NCI-H526 treated with DMSO at 0.1 percent for 48 hours (cell line): ENCODE measurements around the gene COX6B1.
A peak's percentile ranks its signal among the peaks of the same experiment; 100 is the strongest.
"Not testable (repeated sequence)": the region's sequence is repeated elsewhere in the genome, so short reads cannot be mapped to it uniquely, and the experiment has no call there.

Experiments used
- DNase-seq: peaks from one replicate; lab custom pipeline; 2025; lab: John Stamatoyannopoulos, UW

COX6B1 gene

DNA sequence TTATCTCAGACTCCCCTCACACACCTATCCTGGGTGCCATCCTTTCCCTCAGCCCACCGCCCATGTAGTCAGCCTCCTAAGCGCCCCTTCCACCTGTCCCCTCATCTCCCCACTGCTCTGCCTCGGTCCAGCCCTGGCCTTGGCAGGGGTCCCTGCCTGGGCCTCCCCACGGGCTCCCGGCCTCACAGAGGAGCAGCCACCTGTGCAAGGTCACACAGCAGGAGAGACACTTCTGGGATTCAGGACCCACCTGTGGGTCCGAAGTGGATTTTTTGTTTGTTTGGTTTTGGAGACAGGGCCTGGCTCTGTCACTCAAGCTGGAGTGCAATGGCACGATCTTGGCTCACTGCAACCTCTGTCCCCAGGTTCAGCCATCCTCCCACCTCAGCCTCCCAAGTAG lies 17.5 kb downstream of the COX6B1 start:
- DNase-seq, result no peak

GRCh38 chr19:35666251-35666913 lies 18.3 kb downstream of the COX6B1 start, which contains the start of gene UPK1A:
Gene UPK1A (plus strand): TSS chr19:35666517. CDS start chr19:35666813, 296 bp downstream.
- no peak for DNase-seq

- DNase-seq, result no peak
These were observed 21.4 kb downstream of the COX6B1 start for GRCh38 chr19:35669566-35669965.

DNA sequence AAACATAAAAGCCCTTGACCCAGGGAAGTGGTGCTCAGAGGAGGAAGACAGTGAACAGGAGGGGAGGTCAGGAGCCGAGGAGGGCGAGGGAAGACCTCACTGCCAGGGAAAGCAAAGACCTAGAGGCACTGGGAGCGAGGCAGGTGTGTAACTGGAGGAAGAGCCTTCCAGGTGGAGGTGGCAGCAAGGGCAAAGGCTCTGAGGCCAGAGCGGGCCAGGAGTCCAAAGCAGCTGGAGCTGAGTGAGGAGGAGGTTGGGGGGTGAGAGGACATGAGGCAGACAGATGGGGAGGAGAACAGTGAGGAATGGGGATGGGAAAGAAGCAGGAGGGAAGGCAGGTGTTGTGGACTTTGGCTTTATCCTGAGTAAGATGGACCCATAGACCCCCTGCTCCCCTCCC lies 21.9 kb downstream of the COX6B1 start:
- no peak for DNase-seq

DNA sequence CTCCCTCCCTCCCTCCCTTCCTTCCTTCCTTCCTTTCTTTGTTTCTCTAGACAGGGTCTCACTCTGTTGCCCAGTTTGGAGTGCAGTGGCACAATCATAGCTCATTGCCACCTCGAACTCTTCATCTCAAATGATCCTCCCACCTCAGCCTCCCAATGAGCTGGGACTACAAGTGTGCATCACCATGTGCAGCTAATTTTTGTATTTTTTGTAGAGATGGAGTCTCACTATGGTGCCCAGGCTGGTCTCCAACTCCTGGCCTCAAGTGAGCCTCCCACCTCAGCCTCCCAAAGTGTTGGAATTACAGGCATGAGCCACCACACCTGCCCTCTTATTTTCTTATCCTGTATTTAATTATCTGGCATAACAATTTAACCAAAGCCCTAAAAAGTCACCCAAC lies 22.6 kb downstream of the COX6B1 start:
- DNase-seq, result no peak

DNA sequence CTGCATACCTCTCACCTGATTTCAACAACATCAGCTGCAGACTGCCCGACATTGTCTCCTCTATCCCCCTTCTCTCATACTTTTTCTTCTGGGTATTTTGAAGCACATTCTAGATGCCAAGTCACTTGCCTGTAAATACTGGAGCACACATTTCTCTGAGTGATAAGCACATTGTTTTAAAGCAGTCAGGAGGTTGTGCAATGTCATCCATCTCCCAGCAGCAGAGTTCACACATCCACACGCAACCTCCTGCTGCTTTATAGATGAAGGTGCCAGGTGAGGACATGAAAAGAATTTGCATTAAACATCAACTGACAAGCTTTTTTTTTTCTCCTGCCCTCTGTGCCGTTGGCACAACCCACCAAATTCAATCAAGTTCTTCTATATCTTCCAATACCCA lies 23.7 kb downstream of the COX6B1 start:
- DNase-seq, result peak; percentile 73

- DNase-seq, result peak; percentile 43
These were observed 25.1 kb downstream of the COX6B1 start for GRCh38 chr19:35673121-35673804.

DNA sequence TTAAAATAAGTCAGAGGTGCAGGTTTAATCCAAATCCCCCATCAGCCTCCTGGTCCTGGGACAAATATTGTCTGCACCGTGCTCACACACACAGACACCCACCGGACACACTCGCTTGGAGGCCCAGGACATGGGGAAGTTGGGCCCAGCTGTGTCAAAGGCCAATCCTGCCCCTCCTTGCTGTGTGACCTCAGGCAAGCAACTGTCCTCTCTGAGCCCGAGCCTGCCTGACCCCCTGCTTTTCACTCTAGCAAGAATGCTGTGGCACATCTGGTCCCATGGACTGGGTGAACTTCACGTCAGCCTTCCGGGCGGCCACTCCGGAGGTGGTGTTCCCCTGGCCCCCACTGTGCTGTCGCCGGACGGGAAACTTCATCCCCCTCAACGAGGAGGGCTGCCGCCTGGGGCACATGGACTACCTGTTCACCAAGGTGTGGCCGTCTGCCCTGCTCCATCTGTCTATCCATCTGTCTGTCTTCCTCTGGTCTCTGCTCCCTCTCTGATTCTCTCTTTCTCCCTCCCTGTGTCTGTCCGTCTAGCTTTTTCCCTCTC lies 27.5 kb downstream of the COX6B1 start:
- no peak for DNase-seq

- no peak for DNase-seq
These were observed 41.7 kb downstream of the COX6B1 start for GRCh38 chr19:35689836-35690235.

DNA sequence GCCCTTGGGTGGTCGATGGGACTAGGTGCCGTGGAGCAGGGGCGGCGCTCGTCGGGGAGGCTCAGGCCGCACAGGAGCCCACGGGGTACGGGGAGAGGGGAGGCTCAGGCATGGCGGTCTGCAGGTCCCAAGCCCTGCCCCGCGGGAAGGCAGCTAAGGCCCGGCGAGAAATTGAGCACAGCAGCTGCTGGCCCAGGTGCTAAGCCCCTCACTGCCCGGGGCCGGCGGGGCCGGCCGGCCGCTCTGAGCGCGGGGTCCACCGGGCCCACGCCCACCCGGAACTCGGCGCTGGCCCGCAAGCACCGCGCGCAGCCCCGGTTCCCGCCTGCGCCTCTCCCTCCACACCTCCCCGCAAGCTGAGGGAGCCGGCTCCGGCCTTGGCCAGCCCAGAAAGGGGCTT lies 43.0 kb downstream of the COX6B1 start:
- not testable (repeated sequence) for DNase-seq

DNA sequence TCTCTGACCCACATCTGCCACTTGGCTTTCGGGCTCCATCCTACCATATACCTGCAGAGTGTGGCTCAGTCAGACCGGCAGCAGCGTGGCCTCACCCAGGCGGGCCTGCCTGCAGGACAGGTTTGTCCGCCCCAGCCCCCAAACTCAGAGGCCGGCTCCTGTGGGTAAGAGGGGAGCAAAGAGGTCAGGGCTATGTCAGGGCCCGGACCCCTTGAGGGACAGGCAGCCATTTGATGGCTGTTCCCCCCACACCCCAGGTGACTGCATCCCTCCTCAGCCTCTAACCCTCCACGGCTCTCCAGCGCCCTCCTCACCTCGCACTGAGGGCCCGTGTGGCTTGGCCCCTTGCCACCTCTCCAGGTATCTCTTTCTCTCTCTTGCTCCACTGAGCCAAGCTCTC lies 43.9 kb downstream of the COX6B1 start:
- DNase-seq, result no peak

DNA sequence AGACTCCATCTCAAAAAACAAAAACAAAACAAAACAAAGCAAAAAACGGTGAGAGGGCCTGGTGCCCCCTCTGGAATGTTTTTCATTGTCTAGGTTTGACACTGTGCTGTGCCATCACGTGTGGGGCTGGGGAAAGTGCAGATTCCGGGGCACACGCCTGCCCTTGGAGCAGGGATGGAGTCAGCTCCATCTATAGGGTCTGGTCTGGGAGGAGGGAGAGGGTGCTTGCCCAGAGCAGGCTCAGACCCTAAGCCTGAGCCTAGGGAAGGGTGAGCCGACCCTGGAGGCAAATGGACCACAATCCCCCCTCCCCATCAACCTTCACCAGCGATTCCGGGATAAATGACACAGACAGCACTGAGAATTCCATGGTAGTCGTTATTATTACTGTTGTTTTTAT lies 45.3 kb downstream of the COX6B1 start:
- no peak for DNase-seq

DNA sequence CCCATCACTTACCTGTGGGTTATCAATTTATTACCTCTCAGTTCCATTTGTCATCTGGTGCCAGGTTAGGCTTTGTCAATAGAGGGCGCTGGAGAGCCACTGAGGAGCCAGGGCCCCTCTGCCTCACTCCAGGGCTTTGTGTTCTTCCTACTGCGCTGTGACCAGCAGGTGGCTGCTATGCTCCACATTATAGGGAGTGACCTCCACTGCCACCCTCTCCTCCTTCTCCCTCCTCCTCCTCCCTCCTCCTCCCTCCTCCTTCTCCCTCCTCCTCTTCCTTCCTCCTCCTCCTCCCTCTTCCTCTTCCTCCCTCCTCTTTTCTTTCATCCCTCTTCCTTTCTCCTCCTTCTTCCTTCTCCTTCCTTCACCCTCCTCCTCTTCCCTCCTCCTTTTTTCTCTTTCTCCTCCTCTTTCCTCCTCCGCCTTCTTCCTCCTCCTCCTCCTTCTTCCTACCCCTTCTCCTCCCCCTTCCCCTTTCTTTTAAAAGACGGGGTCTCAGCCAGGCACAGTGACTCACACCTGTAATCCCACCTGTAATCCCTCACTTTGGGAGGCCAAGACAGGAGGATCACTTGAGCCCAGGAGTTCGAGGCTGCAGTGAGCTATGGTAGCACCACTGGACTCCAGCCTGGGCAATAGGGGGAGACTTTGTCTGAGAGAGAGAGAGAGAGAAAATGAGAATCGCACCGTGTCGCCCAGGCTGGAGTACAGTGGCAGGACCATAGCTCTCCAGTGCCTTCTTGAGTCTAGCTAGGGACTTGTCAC lies 45.9 kb downstream of the COX6B1 start:
- peak; percentile 88 for DNase-seq

DNA sequence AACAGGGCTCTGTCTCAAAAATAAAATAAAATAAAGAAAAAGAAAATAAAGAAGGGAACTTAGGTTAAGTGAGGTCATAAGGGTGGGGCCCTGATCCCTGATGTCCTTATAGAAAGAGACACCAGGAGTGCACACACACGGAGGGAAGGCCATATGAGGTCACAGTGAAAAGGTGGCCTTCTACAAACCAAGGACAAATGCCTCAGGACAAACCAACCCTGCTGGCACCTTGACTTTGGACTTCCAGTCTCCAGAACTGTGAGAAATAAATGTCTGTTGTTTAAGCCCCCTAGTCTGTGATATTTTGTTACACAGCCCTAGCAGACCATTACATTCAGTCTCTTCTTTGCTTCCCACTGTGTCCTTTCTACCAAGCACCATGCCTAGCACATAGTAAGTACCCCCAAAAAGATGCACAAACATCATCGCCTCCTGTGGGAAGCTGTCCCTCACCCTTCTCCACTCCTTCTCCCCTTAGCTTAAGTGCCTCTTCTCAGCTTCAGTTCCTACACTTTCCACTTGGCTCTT lies 47.8 kb downstream of the COX6B1 start:
- DNase-seq, result no peak

DNA sequence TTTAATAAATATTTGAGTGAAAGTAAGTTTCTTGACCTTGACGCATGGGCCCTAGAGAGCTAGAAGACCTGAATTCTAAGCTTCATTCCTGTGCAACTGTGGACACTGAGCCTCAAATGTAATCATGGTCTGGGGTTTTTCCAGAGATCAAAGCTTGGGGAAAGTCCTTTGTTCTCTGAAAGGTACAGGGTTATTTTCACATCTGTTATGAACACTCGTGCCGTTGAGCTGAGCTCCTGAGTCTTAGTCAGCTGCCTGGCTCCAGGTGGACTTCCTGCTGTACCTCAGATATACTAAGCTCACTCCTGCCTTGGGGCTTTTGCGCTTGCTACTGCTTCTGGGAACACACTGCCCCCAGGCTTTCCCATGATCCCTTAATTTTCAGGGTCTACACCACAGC lies 48.7 kb downstream of the COX6B1 start:
- no peak for DNase-seq

GRCh38 chr19:35702223-35703012 lies 54.3 kb downstream of the COX6B1 start:
- DNase-seq, result peak; percentile 98

- DNase-seq, result no peak
These were observed 55.2 kb downstream of the COX6B1 start for GRCh38 chr19:35703343-35703742.

DNA sequence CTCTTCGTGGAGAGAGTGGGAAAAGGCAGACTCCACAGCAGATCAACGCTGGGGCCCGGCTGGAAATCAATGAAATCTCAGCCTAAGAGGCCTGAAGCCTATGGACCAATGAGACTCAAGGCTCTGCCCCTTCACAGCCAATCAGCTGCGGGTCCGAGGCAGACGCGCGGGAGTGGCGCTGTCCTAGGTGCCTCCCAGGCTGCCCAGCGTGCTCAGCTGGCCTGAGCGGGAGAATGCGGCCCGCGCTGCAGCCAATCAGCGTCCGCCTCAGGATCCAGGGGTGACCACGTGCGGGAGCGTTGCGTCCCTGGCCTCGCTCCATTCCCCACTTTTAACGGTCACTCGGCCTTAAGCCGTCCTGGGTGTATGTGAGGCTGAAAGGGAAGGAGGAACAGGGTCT lies 56.1 kb downstream of the COX6B1 start, which contains the start of gene ZBTB32:
Gene ZBTB32 (plus strand): TSS at position 341 of the 400 bp plus-strand sequence. CDS start 10,069 bp downstream, outside the sequence.
- no peak for DNase-seq
